ENCODE results near the gene PRPF40B.

The PRPF40B gene

GRCh38 chr12:49645146-49646039 lies 22.0 kb downstream of the PRPF40B start:
- H3K4me3 ChIP-seq (ENCODE audit: low read length), result no peak overlapping the region
- no peak for DNase-seq (ENCODE audit: low read depth)
- no peak for TF ChIP-seq CTCF (conservative IDR thresholded peaks at IDR 0.05; ENCODE audit: low read depth, low read length)

GRCh38 chr12:49646331-49646830 lies 23.0 kb downstream of the PRPF40B start:
- no peak for DNase-seq (ENCODE audit: low read depth)
- no peak for TF ChIP-seq CTCF (conservative IDR thresholded peaks at IDR 0.05; ENCODE audit: low read depth, low read length)
- H3K4me3 ChIP-seq (ENCODE audit: low read length), result no peak overlapping the region

- H3K4me3 ChIP-seq (ENCODE audit: low read length), result no peak overlapping the region
- no peak for TF ChIP-seq CTCF (conservative IDR thresholded peaks at IDR 0.05; ENCODE audit: low read depth, low read length)
- no peak for DNase-seq (ENCODE audit: low read depth)
Observed at GRCh38 chr12:49646871-49647654, 23.7 kb downstream of the PRPF40B start.

GRCh38 chr12:49647827-49648711 lies 24.7 kb downstream of the PRPF40B start:
- DNase-seq (ENCODE audit: low read depth), result no peak
- H3K4me3 ChIP-seq (ENCODE audit: low read length), result no peak overlapping the region
- no peak for TF ChIP-seq CTCF (conservative IDR thresholded peaks at IDR 0.05; ENCODE audit: low read depth, low read length)

- TF ChIP-seq CTCF (conservative IDR thresholded peaks at IDR 0.05; ENCODE audit: low read depth, low read length), result no peak
- H3K4me3 ChIP-seq (ENCODE audit: low read length), result no peak overlapping the region
- DNase-seq (ENCODE audit: low read depth), result no peak
Observed at GRCh38 chr12:49648712-49649003, 25.3 kb downstream of the PRPF40B start.

GRCh38 chr12:49649445-49649844 lies 26.1 kb downstream of the PRPF40B start:
- no peak overlapping the region for H3K4me3 ChIP-seq (ENCODE audit: low read length)
- DNase-seq (ENCODE audit: low read depth), result no peak
- TF ChIP-seq CTCF (conservative IDR thresholded peaks at IDR 0.05; ENCODE audit: low read depth, low read length), result no peak

All from retinal pigment epithelial cell (primary cell).